ENCODE results near the gene TOP1.

The TOP1 gene

DNA sequence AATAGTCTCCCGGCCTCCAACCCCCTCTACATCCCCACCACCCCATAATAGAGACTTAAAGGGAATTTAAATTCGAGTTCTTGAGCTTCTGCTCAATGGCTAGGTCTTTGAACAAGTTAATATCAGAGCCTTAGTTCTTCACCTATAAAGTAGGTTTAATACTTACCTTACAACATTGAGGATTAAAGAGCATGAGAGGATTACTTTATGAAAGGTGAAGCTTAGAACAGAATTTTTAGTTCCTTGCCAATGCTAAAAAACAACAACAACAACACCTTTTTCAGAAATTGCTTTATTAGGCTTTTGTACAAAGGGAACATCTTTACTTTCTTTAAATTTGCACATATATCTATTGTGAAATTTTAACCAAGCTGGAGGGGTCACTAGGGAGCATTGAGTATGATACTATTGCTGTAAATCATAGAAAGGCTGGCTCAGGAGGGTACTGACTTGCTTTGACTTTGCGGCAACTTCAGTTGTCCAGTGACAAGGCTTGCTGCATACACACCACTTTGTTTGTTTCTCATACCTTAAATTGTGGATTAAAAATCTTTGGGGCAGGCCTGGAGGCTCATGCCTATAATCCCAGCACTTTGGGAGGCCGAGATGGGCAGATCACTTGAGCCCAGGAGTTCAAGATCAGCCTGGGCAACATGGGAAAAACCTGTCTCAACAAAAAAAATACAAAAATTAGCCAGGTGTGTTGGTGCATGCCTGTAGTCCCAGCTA, 9.7 kb downstream of the TOP1 start:
- no peak for DNase-seq (ENCODE audit: low spot score)

GRCh38 chr20:41038878-41039404, 10.3 kb downstream of the TOP1 start:
- DNase-seq (ENCODE audit: low spot score) = no peak

- DNase-seq (ENCODE audit: low spot score) = no peak
These were observed 12.2 kb downstream of the TOP1 start for GRCh38 chr20:41040855-41041254.

- no peak for DNase-seq (ENCODE audit: low spot score)
These were observed 13.1 kb downstream of the TOP1 start for GRCh38 chr20:41041693-41042092.

- DNase-seq (ENCODE audit: low spot score) = no peak
These were observed 15.9 kb downstream of the TOP1 start for GRCh38 chr20:41044409-41045062.

GRCh38 chr20:41045671-41046070, 17.0 kb downstream of the TOP1 start:
- no peak for DNase-seq (ENCODE audit: low spot score)

DNA sequence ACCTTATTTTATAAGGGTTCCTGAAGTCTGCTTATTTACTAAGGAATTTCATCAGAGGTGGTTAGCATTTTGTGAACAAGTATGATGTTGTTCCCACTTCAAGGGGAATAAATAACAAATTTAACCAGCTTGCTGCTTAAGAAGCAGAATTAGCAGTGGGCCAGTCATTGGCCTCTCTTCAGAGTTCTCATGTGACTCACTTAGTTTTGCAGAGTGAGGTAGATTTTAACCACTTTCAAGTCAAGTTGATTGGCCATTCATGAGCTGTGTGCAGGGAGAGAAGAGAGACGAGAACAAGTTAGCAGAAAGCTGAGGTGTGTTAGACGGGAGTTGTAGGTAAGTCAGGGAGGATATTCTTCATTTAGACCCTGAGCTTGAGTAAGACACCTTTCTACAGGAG, 18.1 kb downstream of the TOP1 start:
- no peak for DNase-seq (ENCODE audit: low spot score)

DNA sequence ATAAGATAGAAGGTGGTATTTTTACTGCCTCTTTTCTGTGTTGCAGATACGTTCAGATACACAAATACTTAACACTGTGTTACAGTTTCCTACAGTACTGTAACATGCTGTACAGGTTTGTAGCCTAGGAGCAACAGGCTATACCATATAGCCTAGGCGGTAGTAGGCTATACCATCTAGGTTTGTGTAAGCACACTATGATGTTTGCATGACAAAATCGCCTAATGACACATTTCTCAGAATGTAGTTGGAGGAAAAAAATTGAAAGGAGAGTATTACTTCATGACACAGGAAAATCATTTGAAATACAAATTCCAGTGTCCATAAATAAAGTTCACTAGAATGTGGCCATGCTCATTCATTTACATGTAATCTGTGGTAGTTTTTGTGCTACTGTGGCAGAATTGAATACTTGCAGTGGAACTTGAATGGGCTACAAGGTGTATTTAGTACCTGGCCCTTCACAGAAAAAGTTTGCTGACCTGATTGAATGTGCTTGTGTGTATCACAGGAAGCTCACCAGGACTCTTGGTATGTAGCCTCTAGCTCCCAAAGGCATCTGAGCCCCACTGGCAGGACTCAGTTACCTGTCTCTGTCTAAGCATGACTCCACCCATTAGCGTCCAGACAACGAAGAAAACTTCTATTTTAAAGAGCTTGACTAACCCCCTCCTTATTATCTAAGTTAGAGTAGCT, 18.8 kb downstream of the TOP1 start:
- DNase-seq (ENCODE audit: low spot score) = peak; percentile 30

GRCh38 chr20:41047975-41048305, 19.3 kb downstream of the TOP1 start:
- DNase-seq (ENCODE audit: low spot score) = no peak

DNA sequence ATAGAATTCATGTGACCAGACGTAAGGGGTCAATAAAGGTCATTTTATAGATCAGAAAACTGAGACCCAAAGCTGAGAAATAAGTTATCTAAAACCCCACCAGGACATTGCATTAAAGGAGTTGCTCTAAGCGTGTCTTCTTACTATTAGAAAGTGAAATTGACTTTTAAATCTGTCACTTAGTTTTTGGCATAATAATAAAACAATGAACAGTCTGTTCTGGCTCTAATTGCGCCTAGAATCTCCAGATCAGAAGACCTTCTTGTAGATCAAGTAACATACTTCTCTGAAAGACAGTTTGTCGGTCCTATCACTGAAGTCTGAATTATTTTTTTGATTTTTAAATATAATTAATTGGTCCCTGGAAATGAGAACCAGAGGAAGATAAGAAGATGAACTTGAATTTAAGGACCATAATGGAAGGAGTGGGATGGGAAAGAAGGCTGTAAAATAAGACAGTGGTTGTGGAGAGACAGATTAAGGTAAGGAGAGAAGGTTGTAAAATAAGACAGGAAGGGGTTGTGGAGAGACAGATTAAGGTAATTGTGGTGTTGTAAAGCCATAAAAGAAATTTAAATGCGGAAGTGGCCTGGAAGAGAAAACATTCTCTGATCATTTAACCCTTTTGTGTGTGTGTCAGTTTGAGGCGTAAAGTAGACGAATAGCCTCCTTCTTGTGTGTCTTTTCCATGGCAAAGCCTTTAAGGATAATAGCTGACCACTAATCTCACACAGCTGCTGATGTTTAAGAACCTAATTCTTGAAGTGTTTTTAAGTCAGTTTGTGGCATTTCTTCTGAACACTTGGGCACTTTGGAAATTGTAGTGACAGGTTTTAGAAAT, 20.1 kb downstream of the TOP1 start:
- no peak for DNase-seq (ENCODE audit: low spot score)

DNA sequence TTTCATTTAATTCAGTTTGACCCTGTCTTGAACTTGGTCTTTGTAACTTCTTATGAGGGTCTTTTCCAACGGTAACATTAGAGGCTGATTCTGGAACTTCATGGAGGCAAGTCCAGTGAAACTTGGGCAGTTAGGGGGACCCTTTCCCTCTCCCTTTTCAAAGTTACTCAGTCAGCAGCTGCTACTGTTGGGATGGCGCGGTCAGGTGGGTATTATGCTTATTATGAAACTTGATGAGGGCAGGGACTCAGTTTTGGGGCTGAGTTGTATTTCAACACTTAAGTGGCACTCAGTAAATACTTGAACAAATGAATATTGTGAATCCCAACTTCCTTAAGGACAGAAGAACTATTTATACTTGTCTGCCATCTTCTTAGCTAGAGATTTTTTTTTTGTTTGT, 20.8 kb downstream of the TOP1 start:
- DNase-seq (ENCODE audit: low spot score) = no peak

- no peak for DNase-seq (ENCODE audit: low spot score)
These were observed 21.9 kb downstream of the TOP1 start for GRCh38 chr20:41050361-41051008.

DNA sequence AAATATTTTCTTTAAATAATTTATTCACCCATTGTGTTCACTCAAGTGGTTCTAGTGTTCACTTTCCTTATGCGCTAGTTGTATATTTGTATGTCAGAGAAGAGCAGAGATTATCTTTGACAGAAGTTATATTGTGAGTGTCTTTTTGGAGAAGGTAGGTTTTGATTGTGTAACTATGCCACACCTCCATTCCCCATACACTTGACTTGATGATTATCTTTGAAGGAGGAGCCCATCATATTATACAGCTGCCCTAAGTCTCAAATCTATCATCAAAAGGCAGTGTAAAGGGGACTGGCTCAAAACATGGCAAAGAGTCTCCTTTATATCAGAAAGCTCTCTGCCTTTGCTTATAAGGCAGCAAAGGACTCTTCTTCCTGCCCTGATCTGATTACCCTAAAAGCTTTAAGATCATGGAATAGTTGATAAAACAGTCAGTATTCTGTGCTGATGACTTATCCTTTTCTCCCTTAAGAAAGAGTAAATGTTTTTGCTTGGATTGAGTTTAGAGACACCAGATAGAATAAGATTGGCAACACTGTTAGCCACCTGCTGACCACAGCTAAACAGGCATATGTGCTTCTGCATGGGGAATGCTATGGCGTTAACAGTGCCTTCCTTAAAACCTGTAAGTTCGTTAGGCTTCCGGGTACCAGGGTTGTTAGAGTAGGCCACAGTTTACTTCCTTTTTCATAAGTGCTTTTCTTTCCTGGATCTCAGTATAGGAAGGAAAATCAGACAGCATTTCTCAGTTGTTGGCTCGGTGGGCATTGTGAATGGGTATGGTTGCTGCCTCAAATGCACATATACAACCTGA, 22.6 kb downstream of the TOP1 start:
- DNase-seq (ENCODE audit: low spot score) = no peak

DNA sequence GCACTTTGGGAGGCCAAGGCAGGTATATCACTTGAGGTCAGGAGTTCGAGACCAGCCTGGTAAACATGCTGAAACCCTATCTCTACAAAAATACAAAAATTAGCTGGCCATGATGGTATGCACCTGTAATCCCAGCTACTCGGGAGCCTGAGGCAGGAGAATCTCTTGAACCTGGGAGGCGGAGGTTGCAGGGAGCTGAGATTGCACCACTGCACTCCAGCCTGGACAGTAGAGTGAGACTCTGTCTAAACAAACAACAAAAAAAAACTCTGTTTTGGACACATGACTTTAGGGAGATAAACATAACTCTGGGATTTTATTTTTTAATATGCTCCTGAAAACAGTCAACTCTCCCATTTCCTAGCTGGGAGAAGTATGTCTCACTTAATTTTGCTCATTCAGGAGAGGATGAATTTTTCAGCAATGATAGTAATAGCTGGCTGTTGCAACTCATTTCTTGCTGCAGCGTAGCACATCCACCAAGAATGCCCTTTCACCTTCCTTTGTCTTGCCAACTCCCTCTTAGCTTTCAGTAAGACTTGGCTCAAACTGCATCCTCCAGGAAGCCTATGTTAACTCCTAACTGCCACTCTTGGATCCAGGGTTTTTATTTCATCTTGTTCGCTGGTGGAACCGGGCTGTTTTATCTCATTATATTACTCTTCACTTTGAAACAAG, 24.3 kb downstream of the TOP1 start:
- no peak for DNase-seq (ENCODE audit: low spot score)

DNA sequence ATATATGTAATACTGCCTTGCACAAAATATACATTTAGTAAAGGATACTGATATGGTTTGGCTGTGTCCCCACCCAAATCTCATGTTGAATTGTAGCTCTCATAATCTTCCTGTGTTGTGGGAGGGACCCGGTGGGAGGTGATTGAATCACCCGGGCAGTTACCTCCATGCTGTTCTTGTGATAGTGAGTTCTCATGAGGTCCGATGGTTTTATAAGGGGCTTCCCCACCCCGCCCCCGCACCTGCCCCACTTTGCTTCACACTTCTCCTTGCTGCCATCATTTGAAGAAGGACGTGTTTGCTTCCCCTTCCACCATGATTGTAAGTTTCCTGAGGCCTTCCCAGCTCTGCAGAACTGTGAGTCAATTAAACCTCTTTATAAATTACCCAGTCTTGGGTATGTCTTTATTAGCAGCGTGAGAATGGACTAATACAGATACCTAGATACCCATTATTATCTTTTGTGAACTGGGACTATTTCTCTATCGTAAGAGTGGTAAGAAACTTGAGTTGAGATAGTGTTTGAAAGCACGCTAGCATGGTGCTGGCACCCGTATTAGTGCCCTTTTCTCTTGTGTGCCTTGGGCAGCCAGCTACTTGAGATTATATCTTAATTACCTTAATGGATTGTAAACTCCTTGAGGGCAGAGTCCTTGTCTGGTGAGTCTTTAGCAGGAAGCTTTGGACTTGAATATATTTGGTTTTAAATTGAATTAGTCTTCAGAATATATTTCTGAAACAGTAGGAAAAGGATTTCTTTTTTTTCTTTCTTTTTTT, 25.6 kb downstream of the TOP1 start:
- no peak for DNase-seq (ENCODE audit: low spot score)

GRCh38 chr20:41054847-41055230, 26.2 kb downstream of the TOP1 start:
- no peak for DNase-seq (ENCODE audit: low spot score)

- DNase-seq (ENCODE audit: low spot score) = no peak
These were observed 27.1 kb downstream of the TOP1 start for GRCh38 chr20:41055679-41056078.

DNA sequence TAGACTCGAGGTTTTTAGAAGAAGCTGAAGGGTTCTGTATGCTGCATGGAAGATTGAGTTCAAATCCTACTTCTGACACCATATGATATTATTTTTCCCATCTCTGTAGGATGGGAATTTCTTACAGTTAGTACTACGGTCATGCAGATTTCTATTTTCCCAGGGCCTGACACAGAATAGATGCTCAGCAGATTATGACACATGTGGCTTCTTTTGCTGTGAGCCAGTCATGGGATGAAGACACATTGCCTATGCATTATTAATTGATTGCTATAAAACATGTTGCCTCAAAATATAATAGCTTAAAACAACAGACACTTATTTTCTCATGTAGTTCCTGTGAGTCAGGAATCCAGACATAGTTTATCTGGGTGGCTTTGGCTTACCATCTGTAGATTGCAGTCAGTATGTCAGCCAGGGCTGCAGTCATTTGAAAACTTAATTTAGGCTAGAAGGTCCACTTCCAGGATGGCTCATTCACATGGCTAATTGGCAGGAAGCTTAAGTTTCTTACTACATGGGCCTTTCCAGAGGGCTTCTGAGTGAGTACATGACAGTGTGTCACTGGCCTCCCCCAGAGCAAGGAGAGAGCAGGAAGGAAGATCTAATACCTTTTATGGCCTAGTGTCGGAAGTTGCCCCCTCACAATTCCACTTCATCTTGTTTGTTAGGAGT, 29.5 kb downstream of the TOP1 start:
- no peak for DNase-seq (ENCODE audit: low spot score)

Measured in iPS-NIHi11 (cell line).